Astrocyte (in vitro differentiated cells and primary cell): ENCODE results near the gene AHSA1. TPM values are rescaled to one million over a fixed set of nuclear protein-coding genes. Genes with fewer than 3 reads are reported as not detected.

Source experiments
- DNase-seq: peaks from one replicate; pipeline ENCODE4 v3.0.0-alpha.2; 2010; ENCODE audit warnings: low read depth
- FAIRE-seq: peaks from 2 replicates; lab custom pipeline; 2011; peaks lifted over from hg19 to GRCh38; lab: Jason Lieb, UNC
- H2AFZ ChIP-seq: 2 replicates; pipeline ENCODE4 v1.6.0; 2012; ENCODE audit warnings: low read depth, low read length, inconsistent platforms
- H3K27ac ChIP-seq: 2 replicates; pipeline ENCODE4 v1.5.1; 2011; ENCODE audit warnings: low read depth, low read length, inconsistent platforms
- H3K27me3 ChIP-seq: 2 replicates; pipeline ENCODE4 v1.6.0; 2011; ENCODE audit warnings: low read length, inconsistent platforms; ENCODE audit not compliant: insufficient read depth
- H3K36me3 ChIP-seq: 2 replicates; pipeline ENCODE4 v1.5.1; 2011; ENCODE audit warnings: low read length, inconsistent platforms; ENCODE audit not compliant: insufficient read depth
- H3K4me1 ChIP-seq: 2 replicates; pipeline ENCODE4 v1.5.1; 2011; ENCODE audit warnings: low read length, inconsistent platforms; ENCODE audit not compliant: insufficient read depth
- H3K4me2 ChIP-seq: 2 replicates; pipeline ENCODE4 v1.6.0; 2012; ENCODE audit warnings: low read length, inconsistent platforms
- H3K4me3 ChIP-seq: 2 replicates; pipeline ENCODE4 v1.5.1; 2011; ENCODE audit warnings: low read depth, mild to moderate bottlenecking, low read length, inconsistent platforms; ENCODE audit not compliant: insufficient read depth
- H3K79me2 ChIP-seq: 2 replicates; pipeline ENCODE4 v1.6.0; 2012; ENCODE audit warnings: mild to moderate bottlenecking, low read length, inconsistent platforms; ENCODE audit not compliant: insufficient read depth
- H3K9ac ChIP-seq: 2 replicates; pipeline ENCODE4 v1.6.0; 2012; ENCODE audit warnings: mild to moderate bottlenecking, low read length, inconsistent platforms
- H3K9me3 ChIP-seq: 2 replicates; pipeline ENCODE4 v1.5.1; 2012; ENCODE audit warnings: low read depth, mild to moderate bottlenecking, low read length, inconsistent platforms; ENCODE audit not compliant: insufficient read depth
- H4K20me1 ChIP-seq: 2 replicates; pipeline ENCODE4 v1.6.0; 2012; ENCODE audit warnings: low read length, inconsistent platforms; ENCODE audit not compliant: insufficient read depth
- H3K27ac Mint-ChIP-seq: one replicate; pipeline ENCODE4 v1.8.0; 2021; ENCODE audit warnings: mild to moderate bottlenecking, mixed read lengths; ENCODE audit not compliant: unreplicated experiment
- H3K27me3 Mint-ChIP-seq: one replicate; pipeline ENCODE4 v1.8.0; 2021; ENCODE audit warnings: low read depth, mixed read lengths; ENCODE audit not compliant: unreplicated experiment
- H3K36me3 Mint-ChIP-seq: one replicate; pipeline ENCODE4 v1.8.0; 2021; ENCODE audit warnings: low read depth, mixed read lengths; ENCODE audit not compliant: unreplicated experiment
- H3K4me1 Mint-ChIP-seq: one replicate; pipeline ENCODE4 v1.8.0; 2021; ENCODE audit warnings: low read depth, mixed read lengths; ENCODE audit not compliant: unreplicated experiment
- H3K4me3 Mint-ChIP-seq: one replicate; pipeline ENCODE4 v1.8.0; 2021; ENCODE audit warnings: mild to moderate bottlenecking, moderate library complexity, mixed read lengths; ENCODE audit not compliant: unreplicated experiment
- H3K9me3 Mint-ChIP-seq: one replicate; pipeline ENCODE4 v1.8.0; 2021; ENCODE audit warnings: mild to moderate bottlenecking, mixed read lengths; ENCODE audit not compliant: unreplicated experiment
- EZH2 ChIP-seq: IDR thresholded peaks from 2 replicates; pipeline ENCODE4 v1.6.1; 2012; ENCODE audit warnings: mild to moderate bottlenecking, low read length, inconsistent platforms; ENCODE audit not compliant: insufficient read depth
- total RNA-seq: library from RNA; stranded (reverse); gene quantifications from 2 replicates; pipeline ENCODE4 v1.2.1, GENCODE V29; 2021
- TF ChIP-seq, protein P1 (sequence below): IDR thresholded peaks from 2 replicates; pipeline ENCODE4 v1.5.1; 2011; ENCODE audit warnings: low read depth, mild to moderate bottlenecking, inconsistent platforms, low read length, moderate library complexity; ENCODE audit not compliant: insufficient read depth

Gene AHSA1
- total RNA-seq, 1 donor from 2014 or later: 157 TPM

DNA sequence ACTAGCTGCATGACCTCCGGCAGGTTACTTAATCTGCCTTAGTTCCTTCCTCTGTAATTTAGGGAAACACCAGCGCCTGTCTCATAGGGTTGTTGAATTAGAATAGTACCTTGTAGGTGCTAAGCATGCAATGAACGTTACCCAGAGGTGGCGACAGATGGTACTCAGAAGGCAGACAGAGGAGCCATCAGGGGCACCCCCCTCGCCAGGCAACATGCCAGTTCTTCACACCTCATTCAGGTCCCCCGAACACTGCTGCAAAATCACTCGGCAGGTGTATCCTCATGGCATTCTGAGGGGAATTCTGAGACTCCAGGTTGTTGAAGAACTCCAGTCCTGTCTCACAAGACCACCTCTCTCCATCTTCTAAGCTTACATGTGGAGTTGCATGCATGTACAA is 30.7 kb downstream of the AHSA1 start:
- no peak for FAIRE-seq
- no peak for DNase-seq
- no peak overlapping the region for H2AFZ ChIP-seq
- no peaks in the 10 kb centered on the region for H4K20me1 ChIP-seq
- Mint-ChIP-seq H3K36me3 (no peaks in the 10 kb centered on the region), H3K27me3 (peaks cover 10% of the 10 kb centered on the region), H3K4me3 (no peak overlapping the region), H3K4me1 (peaks cover 10% of the 10 kb centered on the region), H3K9me3 (peaks cover 2% of the 10 kb centered on the region), H3K27ac (no peak overlapping the region)
- H3K9me3 ChIP-seq: no peaks in the 10 kb centered on the region
- no peak overlapping the region for H3K27ac ChIP-seq
- H3K4me3 ChIP-seq: no peak overlapping the region
- no peaks in the 10 kb centered on the region for H3K27me3 ChIP-seq
- no peak overlapping the region for H3K9ac ChIP-seq
- TF ChIP-seq EZH2: no peak
- TF ChIP-seq, protein P1, sequence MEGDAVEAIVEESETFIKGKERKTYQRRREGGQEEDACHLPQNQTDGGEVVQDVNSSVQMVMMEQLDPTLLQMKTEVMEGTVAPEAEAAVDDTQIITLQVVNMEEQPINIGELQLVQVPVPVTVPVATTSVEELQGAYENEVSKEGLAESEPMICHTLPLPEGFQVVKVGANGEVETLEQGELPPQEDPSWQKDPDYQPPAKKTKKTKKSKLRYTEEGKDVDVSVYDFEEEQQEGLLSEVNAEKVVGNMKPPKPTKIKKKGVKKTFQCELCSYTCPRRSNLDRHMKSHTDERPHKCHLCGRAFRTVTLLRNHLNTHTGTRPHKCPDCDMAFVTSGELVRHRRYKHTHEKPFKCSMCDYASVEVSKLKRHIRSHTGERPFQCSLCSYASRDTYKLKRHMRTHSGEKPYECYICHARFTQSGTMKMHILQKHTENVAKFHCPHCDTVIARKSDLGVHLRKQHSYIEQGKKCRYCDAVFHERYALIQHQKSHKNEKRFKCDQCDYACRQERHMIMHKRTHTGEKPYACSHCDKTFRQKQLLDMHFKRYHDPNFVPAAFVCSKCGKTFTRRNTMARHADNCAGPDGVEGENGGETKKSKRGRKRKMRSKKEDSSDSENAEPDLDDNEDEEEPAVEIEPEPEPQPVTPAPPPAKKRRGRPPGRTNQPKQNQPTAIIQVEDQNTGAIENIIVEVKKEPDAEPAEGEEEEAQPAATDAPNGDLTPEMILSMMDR: no peak
- no peaks in the 10 kb centered on the region for H3K79me2 ChIP-seq
- peaks cover 5% of the 10 kb centered on the region for H3K4me1 ChIP-seq
- H3K36me3 ChIP-seq: no peaks in the 10 kb centered on the region
- H3K4me2 ChIP-seq: no peak overlapping the region

DNA sequence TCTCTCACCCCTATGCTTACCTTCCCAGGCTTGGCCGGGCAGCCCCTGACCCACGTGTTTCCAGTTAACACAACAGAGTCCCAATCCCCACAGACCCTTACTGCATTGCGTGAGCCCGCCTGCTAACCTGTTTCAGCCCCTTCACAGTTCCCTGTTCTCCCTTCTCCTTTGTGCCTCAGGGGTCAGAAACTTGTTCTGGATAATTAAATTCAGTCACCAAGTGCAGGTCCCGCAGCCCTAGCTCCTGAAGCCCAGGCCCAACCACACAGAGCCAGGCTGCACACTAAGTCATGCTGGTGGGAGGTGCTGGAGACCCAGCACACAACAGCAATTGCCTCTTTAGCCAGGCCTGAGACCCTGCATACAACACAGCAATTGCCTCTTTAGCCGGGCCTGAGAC is 31.1 kb downstream of the AHSA1 start:
- Mint-ChIP-seq H3K9me3 (peaks cover 2% of the 10 kb centered on the region), H3K4me1 (peaks cover 10% of the 10 kb centered on the region), H3K27me3 (peaks cover 10% of the 10 kb centered on the region), H3K36me3 (no peaks in the 10 kb centered on the region), H3K4me3 (no peak overlapping the region), H3K27ac (no peak overlapping the region)
- no peak overlapping the region for H3K4me3 ChIP-seq
- no peak overlapping the region for H2AFZ ChIP-seq
- FAIRE-seq (no peak), DNase-seq (no peak)
- H3K9ac ChIP-seq: no peak overlapping the region
- no peaks in the 10 kb centered on the region for H3K36me3 ChIP-seq
- no peak overlapping the region for H3K27ac ChIP-seq
- H4K20me1 ChIP-seq: no peaks in the 10 kb centered on the region
- no peaks in the 10 kb centered on the region for H3K9me3 ChIP-seq
- peaks cover 5% of the 10 kb centered on the region for H3K4me1 ChIP-seq
- TF ChIP-seq, protein P1: no peak
- no peak for TF ChIP-seq EZH2
- no peaks in the 10 kb centered on the region for H3K27me3 ChIP-seq
- H3K4me2 ChIP-seq: no peak overlapping the region
- H3K79me2 ChIP-seq: no peaks in the 10 kb centered on the region

DNA sequence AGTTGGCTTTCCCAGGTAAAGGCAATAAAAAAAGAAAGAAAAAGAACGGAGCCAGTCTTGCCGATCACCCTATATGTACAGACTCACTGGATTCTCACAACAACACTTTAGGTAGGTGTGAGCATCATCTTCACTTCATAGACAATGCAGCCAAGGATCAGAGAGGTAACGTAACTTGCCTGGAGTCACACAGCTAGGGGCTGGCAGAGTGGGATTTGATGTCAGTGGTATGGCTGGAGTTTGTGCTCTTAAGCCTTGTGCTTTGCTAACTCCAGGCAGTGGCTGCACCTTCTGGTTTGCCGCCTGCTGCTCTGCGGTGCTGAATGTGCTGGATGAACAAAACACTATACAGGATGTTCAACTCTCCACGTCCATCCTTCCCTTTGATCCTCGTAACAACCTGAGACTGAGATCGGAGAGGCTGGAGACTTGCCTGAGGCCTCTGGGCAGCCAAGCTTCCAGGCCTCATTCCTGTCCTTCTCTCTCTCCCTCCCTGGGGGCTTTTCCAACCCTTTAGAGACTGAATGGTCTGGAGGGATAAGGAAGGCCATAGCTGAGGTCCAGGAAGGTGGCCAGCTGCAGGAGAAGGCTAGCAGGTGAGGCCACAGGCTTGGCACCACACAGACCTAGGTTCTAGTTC is 32.6 kb downstream of the AHSA1 start:
- no peak overlapping the region for H3K4me3 Mint-ChIP-seq
- Histone ChIP-seq H3K9ac (no peak overlapping the region), H2AFZ (no peak overlapping the region), H3K9me3 (no peaks in the 10 kb centered on the region), H3K79me2 (no peaks in the 10 kb centered on the region), H3K4me2 (no peak overlapping the region), H3K27me3 (no peaks in the 10 kb centered on the region), H3K4me3 (no peak overlapping the region), H4K20me1 (no peaks in the 10 kb centered on the region), H3K36me3 (no peaks in the 10 kb centered on the region), H3K27ac (no peak overlapping the region), H3K4me1 (peaks cover 5% of the 10 kb centered on the region)
- H3K27ac Mint-ChIP-seq: no peak overlapping the region
- H3K9me3 Mint-ChIP-seq: peaks cover 2% of the 10 kb centered on the region
- H3K4me1 Mint-ChIP-seq: peaks cover 8% of the 10 kb centered on the region
- DNase-seq (no peak), FAIRE-seq (no peak)
- H3K27me3 Mint-ChIP-seq: peaks cover 10% of the 10 kb centered on the region
- TF ChIP-seq, protein P1: no peak
- TF ChIP-seq EZH2: no peak
- no peaks in the 10 kb centered on the region for H3K36me3 Mint-ChIP-seq
